ENCODE measurements around the gene SLK. TPM values are rescaled to one million over a fixed set of nuclear protein-coding genes. Genes with fewer than 3 reads are reported as not detected.
A peak's percentile ranks its signal among the peaks of the same experiment; 100 is the strongest.

Gene SLK
- total and polyA plus RNA-seq, 2 experiments from 2014 or later = 6.6 to 37.1 TPM

DNA sequence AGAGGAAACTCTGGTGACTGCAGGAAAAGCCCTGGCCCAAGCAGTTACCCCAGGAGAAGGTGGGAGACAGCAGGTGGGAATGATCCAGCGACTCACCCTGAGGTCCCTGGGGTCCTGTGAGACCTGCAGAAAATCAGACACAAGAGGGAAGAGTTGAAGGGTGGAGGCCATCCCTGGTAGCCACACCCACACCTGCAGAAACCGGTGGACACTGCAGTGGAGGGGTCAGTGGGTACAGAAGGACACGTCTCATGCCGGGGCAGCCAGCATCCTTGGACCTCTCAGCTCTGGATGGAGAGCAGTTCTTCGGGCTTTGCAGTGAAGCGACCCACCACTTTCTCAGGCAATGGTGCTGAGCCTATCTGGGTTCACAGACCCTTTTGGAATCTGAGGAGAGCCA, 79.7 kb downstream of the SLK start:
- H3K27ac ChIP-seq = no peak overlapping the region
- H3K27me3 ChIP-seq (replicated peaks; ENCODE audit: insufficient read depth) = no peaks in the 10 kb centered on the region
- no peak overlapping the region for H3K4me3 ChIP-seq
- no peaks in the 10 kb centered on the region for H3F3A ChIP-seq (ENCODE audit: insufficient read depth)
- no peaks in the 10 kb centered on the region for H3K79me2 ChIP-seq (ENCODE audit: insufficient read depth)
- no peak for DNase-seq
- H3K9me2 ChIP-seq (ENCODE audit: insufficient read depth) = no peaks in the 10 kb centered on the region
- no peak overlapping the region for H3K4me2 ChIP-seq (ENCODE audit: unreplicated experiment)
- no peaks in the 10 kb centered on the region for H3K9me3 ChIP-seq (ENCODE audit: low read depth)
- peaks cover 15% of the 10 kb centered on the region for H3K4me1 ChIP-seq (ENCODE audit: insufficient read depth)
- no peak overlapping the region for H2AFZ ChIP-seq
- no peak for TF ChIP-seq EZH2 (IDR thresholded peaks at IDR 0.05; ENCODE audit: insufficient read depth, poor library complexity, severe bottlenecking)
- TF ChIP-seq EZH2phosphoT487 (IDR thresholded peaks at IDR 0.05; ENCODE audit: insufficient read depth, low read depth) = no peak
- no peak overlapping the region for H3K9ac ChIP-seq
- in situ Hi-C loops (cut with MboI) = loop anchor here (5.0 to 10.0 kb wide), 2 partner anchors 158 to 301 kb away; no protein-coding TSS in a partner anchor
- no peaks in the 10 kb centered on the region for H4K20me1 ChIP-seq (ENCODE audit: insufficient read depth)
- H3K36me3 ChIP-seq (ENCODE audit: low read depth) = no peaks in the 10 kb centered on the region
- WGBS, 2 experiments (ENCODE audit: low coverage in 1 of 2, low lambda C conversion rate in 2 of 2, missing lambda C conversion rate in 2 of 2) = 90 to 98% methylated on average over 6 of the region's 6 CpGs

DNA sequence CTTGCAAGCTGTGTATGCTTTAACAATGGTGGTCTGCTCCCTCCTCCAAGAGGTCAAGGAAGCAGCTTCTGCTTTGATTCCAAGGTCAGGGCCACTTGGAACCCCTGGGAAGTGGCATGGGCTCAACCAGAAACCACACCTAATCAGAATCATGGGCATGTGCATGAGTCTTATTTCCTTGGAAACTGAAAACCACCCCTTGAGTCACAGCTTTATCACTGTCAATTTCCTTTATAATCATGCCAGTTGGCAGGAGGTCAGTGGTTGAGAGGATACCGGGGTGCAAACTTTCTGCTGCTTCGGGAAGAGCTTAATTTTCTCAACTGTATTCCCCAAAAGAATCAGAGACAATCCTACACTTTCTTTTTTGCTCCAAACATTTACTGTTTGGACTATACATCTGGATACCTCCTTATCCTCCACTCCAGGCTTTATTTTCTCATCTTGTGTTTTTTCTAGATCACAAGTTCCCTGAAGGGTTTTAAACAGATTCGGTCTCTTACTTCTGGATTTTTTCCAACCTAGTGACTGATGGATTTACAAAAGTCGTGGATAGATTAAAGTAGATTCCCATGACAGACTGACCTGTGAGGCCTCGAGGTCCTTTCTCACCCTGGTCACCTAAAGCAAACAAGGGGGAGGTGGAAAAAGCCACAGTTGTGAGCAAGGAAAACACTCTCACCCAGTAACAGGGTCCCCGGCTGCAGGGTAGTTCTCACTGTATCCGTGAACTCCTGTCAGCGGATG, 82.7 kb downstream of the SLK start:
- Histone ChIP-seq H3K4me1 (ENCODE audit: insufficient read depth) (peaks cover 28% of the 10 kb centered on the region), H3K4me3 (no peak overlapping the region), H3K4me2 (ENCODE audit: unreplicated experiment) (peak overlapping the region; percentile 58), H3F3A (ENCODE audit: insufficient read depth) (peaks cover 1% of the 10 kb centered on the region), H3K9me3 (ENCODE audit: low read depth) (no peaks in the 10 kb centered on the region), H3K27me3 (replicated peaks; ENCODE audit: insufficient read depth) (no peaks in the 10 kb centered on the region), H3K79me2 (ENCODE audit: insufficient read depth) (no peaks in the 10 kb centered on the region), H3K36me3 (ENCODE audit: low read depth) (no peaks in the 10 kb centered on the region), H3K9ac (peak overlapping the region; percentile 3; the same call in 1 of the 2 replicates), H3K9me2 (ENCODE audit: insufficient read depth) (no peaks in the 10 kb centered on the region), H2AFZ (no peak overlapping the region), H4K20me1 (ENCODE audit: insufficient read depth) (no peaks in the 10 kb centered on the region), H3K27ac (no peak overlapping the region)
- no peak for TF ChIP-seq EZH2phosphoT487 (IDR thresholded peaks at IDR 0.05; ENCODE audit: insufficient read depth, low read depth)
- TF ChIP-seq EZH2 (IDR thresholded peaks at IDR 0.05; ENCODE audit: insufficient read depth, poor library complexity, severe bottlenecking) = no peak
- in situ Hi-C loops (cut with MboI) = loop anchor here (5.0 to 10.0 kb wide), 2 partner anchors 155 to 298 kb away; no protein-coding TSS in a partner anchor
- peak; percentile 85 for DNase-seq
- WGBS, 2 experiments (ENCODE audit: low coverage in 1 of 2, low lambda C conversion rate in 2 of 2, missing lambda C conversion rate in 2 of 2) = 43 to 51% methylated on average over 8 of the region's 8 CpGs

- in situ Hi-C loops (cut with MboI) = no loop called here
- no peaks in the 10 kb centered on the region for H4K20me1 ChIP-seq (ENCODE audit: insufficient read depth)
- no peak overlapping the region for H3K4me3 ChIP-seq
- peaks cover 36% of the 10 kb centered on the region for H3K4me1 ChIP-seq (ENCODE audit: insufficient read depth)
- no peaks in the 10 kb centered on the region for H3K79me2 ChIP-seq (ENCODE audit: insufficient read depth)
- no peak overlapping the region for H2AFZ ChIP-seq
- WGBS, 2 experiments (ENCODE audit: low coverage in 1 of 2, low lambda C conversion rate in 2 of 2, missing lambda C conversion rate in 2 of 2) = 89 to 93% methylated on average over 2 of the region's 2 CpGs
- H3K36me3 ChIP-seq (ENCODE audit: low read depth) = no peaks in the 10 kb centered on the region
- H3K9me3 ChIP-seq (ENCODE audit: low read depth) = no peaks in the 10 kb centered on the region
- H3K9ac ChIP-seq = no peak overlapping the region
- H3K27ac ChIP-seq = no peak overlapping the region
- no peak for DNase-seq
- TF ChIP-seq EZH2 (IDR thresholded peaks at IDR 0.05; ENCODE audit: insufficient read depth, poor library complexity, severe bottlenecking) (no peak), EZH2phosphoT487 (IDR thresholded peaks at IDR 0.05; ENCODE audit: insufficient read depth, low read depth) (no peak)
- H3K4me2 ChIP-seq (ENCODE audit: unreplicated experiment) = no peak overlapping the region
- no peaks in the 10 kb centered on the region for H3K27me3 ChIP-seq (replicated peaks; ENCODE audit: insufficient read depth)
- H3F3A ChIP-seq (ENCODE audit: insufficient read depth) = peaks cover 10% of the 10 kb centered on the region
- no peaks in the 10 kb centered on the region for H3K9me2 ChIP-seq (ENCODE audit: insufficient read depth)
Measured at GRCh38 chr10:104052431-104052830, 85.5 kb downstream of the SLK start.

- H3K27me3 ChIP-seq (replicated peaks; ENCODE audit: insufficient read depth) = no peaks in the 10 kb centered on the region
- H3K9ac ChIP-seq = no peak overlapping the region
- H3K4me1 ChIP-seq (ENCODE audit: insufficient read depth) = peaks cover 36% of the 10 kb centered on the region
- no peaks in the 10 kb centered on the region for H3K9me2 ChIP-seq (ENCODE audit: insufficient read depth)
- peaks cover 10% of the 10 kb centered on the region for H3F3A ChIP-seq (ENCODE audit: insufficient read depth)
- no peak overlapping the region for H3K4me2 ChIP-seq (ENCODE audit: unreplicated experiment)
- no peak for TF ChIP-seq EZH2phosphoT487 (IDR thresholded peaks at IDR 0.05; ENCODE audit: insufficient read depth, low read depth)
- TF ChIP-seq EZH2 (IDR thresholded peaks at IDR 0.05; ENCODE audit: insufficient read depth, poor library complexity, severe bottlenecking) = no peak
- H3K36me3 ChIP-seq (ENCODE audit: low read depth) = no peaks in the 10 kb centered on the region
- H3K4me3 ChIP-seq = no peak overlapping the region
- H2AFZ ChIP-seq = no peak overlapping the region
- WGBS, 2 experiments (ENCODE audit: low coverage in 1 of 2, low lambda C conversion rate in 2 of 2, missing lambda C conversion rate in 2 of 2) = 99 to 100% methylated on average over 4 of the region's 4 CpGs
- H3K79me2 ChIP-seq (ENCODE audit: insufficient read depth) = no peaks in the 10 kb centered on the region
- H3K27ac ChIP-seq = no peak overlapping the region
- in situ Hi-C loops (cut with MboI) = no loop called here
- no peak for DNase-seq
- no peaks in the 10 kb centered on the region for H4K20me1 ChIP-seq (ENCODE audit: insufficient read depth)
- no peaks in the 10 kb centered on the region for H3K9me3 ChIP-seq (ENCODE audit: low read depth)
Measured at GRCh38 chr10:104053201-104053600, 86.3 kb downstream of the SLK start.

All from GM23248 (cell line).